Measurements from ENCODE around the gene LMX1B. TPM values are rescaled to one million over a fixed set of nuclear protein-coding genes. Genes with fewer than 3 reads are reported as not detected.

The LMX1B gene
- polyA plus RNA-seq, 1 donor (not counting 4 experiments of a cell fraction or from before 2014, with no cell fraction given), result 0.24 TPM

- H4K20me1 ChIP-seq (ENCODE audit: control insufficient read depth, extremely low read depth, insufficient read depth, low read length), result peaks cover 2% of the 10 kb centered on the region
- no peaks in the 10 kb centered on the region for H3K36me3 ChIP-seq (ENCODE audit: control insufficient read depth in 2 of 2, extremely low read depth in 1 of 2, insufficient read depth in 2 of 2, low read length in 2 of 2)
- FAIRE-seq (no peak), DNase-seq (ENCODE audit: low read depth, low spot score) (no peak)
- no peaks in the 10 kb centered on the region for H3K79me2 ChIP-seq (ENCODE audit: control insufficient read depth, insufficient read depth, low read length)
- H3K9me3 ChIP-seq (ENCODE audit: control insufficient read depth, low read depth, low read length), result no peaks in the 10 kb centered on the region
- no peak overlapping the region for H2AFZ ChIP-seq (ENCODE audit: control insufficient read depth, low read length)
- no peaks in the 10 kb centered on the region for H3K9me1 ChIP-seq (ENCODE audit: control insufficient read depth, extremely low read depth, insufficient read depth, low read length)
- H3K9ac ChIP-seq (ENCODE audit: control insufficient read depth, extremely low read depth, insufficient read depth, low read length), result no peak overlapping the region
- no peak overlapping the region for H3K4me3 ChIP-seq (ENCODE audit: control insufficient read depth in 2 of 3, extremely low read depth in 1 of 3, insufficient read depth in 2 of 3, low read depth in 1 of 3, low read length in 3 of 3)
- H3K4me2 ChIP-seq (ENCODE audit: control insufficient read depth, extremely low read depth, insufficient read depth, low read depth, low read length), result no peak overlapping the region
- dilution Hi-C loops (cut with MboI; ENCODE audit: extremely low pct_ligation_motif_present, low sequenced_read_pairs), result no loop called here
- peaks cover 30% of the 10 kb centered on the region for H3K27me3 ChIP-seq (ENCODE audit: control insufficient read depth, extremely low read depth, insufficient read depth, low read length)
- H3K4me1 ChIP-seq (ENCODE audit: control insufficient read depth, extremely low read depth, insufficient read depth, low read length), result peaks cover 9% of the 10 kb centered on the region
- no peak for TF ChIP-seq CTCF (optimal IDR thresholded peaks at IDR 0.05 in 1 of 3, IDR thresholded peaks at IDR 0.05 in 1 of 3, conservative IDR thresholded peaks at IDR 0.05 in 1 of 3; ENCODE audit: extremely low read depth in 1 of 3, insufficient read depth in 2 of 3, low read length in 3 of 3)
- no peak for TF ChIP-seq EZH2 (IDR thresholded peaks at IDR 0.05; ENCODE audit: low read length)
- no peak overlapping the region for H3K27ac ChIP-seq (ENCODE audit: control insufficient read depth, insufficient read depth, low read length)
Measured at GRCh38 chr9:126608551-126608950, 5.2 kb upstream of the LMX1B start.

- FAIRE-seq, result no peak
Measured at GRCh38 chr9:126609191-126609590, 4.5 kb upstream of the LMX1B start.

More at GRCh38 chr9:126609191-126609590, 4.5 kb upstream of the LMX1B start:
- H3K9me3 ChIP-seq (ENCODE audit: control insufficient read depth, low read depth, low read length), result no peaks in the 10 kb centered on the region
- H3K4me2 ChIP-seq (ENCODE audit: control insufficient read depth, extremely low read depth, insufficient read depth, low read depth, low read length), result no peak overlapping the region
- no peaks in the 10 kb centered on the region for H3K36me3 ChIP-seq (ENCODE audit: control insufficient read depth in 2 of 2, extremely low read depth in 1 of 2, insufficient read depth in 2 of 2, low read length in 2 of 2)
- no peak for DNase-seq (ENCODE audit: low read depth, low spot score)
- no peaks in the 10 kb centered on the region for H3K9me1 ChIP-seq (ENCODE audit: control insufficient read depth, extremely low read depth, insufficient read depth, low read length)
- H3K79me2 ChIP-seq (ENCODE audit: control insufficient read depth, insufficient read depth, low read length), result no peaks in the 10 kb centered on the region
- TF ChIP-seq EZH2 (IDR thresholded peaks at IDR 0.05; ENCODE audit: low read length), result no peak
- no peak for TF ChIP-seq CTCF (optimal IDR thresholded peaks at IDR 0.05 in 1 of 3, IDR thresholded peaks at IDR 0.05 in 1 of 3, conservative IDR thresholded peaks at IDR 0.05 in 1 of 3; ENCODE audit: extremely low read depth in 1 of 3, insufficient read depth in 2 of 3, low read length in 3 of 3)
- no peak overlapping the region for H3K27ac ChIP-seq (ENCODE audit: control insufficient read depth, insufficient read depth, low read length)
- dilution Hi-C loops (cut with MboI; ENCODE audit: extremely low pct_ligation_motif_present, low sequenced_read_pairs), result no loop called here
- peaks cover 30% of the 10 kb centered on the region for H3K27me3 ChIP-seq (ENCODE audit: control insufficient read depth, extremely low read depth, insufficient read depth, low read length)
- peaks cover 9% of the 10 kb centered on the region for H3K4me1 ChIP-seq (ENCODE audit: control insufficient read depth, extremely low read depth, insufficient read depth, low read length)
- no peak overlapping the region for H3K9ac ChIP-seq (ENCODE audit: control insufficient read depth, extremely low read depth, insufficient read depth, low read length)
- H3K4me3 ChIP-seq (ENCODE audit: control insufficient read depth in 2 of 3, extremely low read depth in 1 of 3, insufficient read depth in 2 of 3, low read depth in 1 of 3, low read length in 3 of 3), result no peak overlapping the region
- H2AFZ ChIP-seq (ENCODE audit: control insufficient read depth, low read length), result no peak overlapping the region
- H4K20me1 ChIP-seq (ENCODE audit: control insufficient read depth, extremely low read depth, insufficient read depth, low read length), result peaks cover 2% of the 10 kb centered on the region
